Thymus (tissue), 11 donors: ENCODE results near the gene ATRN. TPM values are rescaled to one million over a fixed set of nuclear protein-coding genes. Genes with fewer than 3 reads are reported as not detected.

Experiments
- DNase-seq, 9 donors: peaks; one replicate each; pipeline ENCODE4 v3.0.0-alpha.2; 2013; ENCODE audit warnings: low spot score in 9 of 9, low read depth in 6 of 9, missing footprints in 1 of 9
- H3K27ac ChIP-seq, 2 donors: one replicate each; pipeline ENCODE4 v1.5.1; 2013; ENCODE audit warnings: control low read depth in 1 of 2, low read depth in 1 of 2, low read length in 1 of 2, mild to moderate bottlenecking in 1 of 2, moderate library complexity in 1 of 2
- H3K27me3 ChIP-seq, 2 donors: one replicate each; pipeline ENCODE4 v1.5.1; 2013; ENCODE audit warnings: low read length in 1 of 2; ENCODE audit not compliant: control insufficient read depth in 2 of 2, insufficient read depth in 1 of 2
- H3K36me3 ChIP-seq, 2 donors: one replicate each; pipeline ENCODE4 v1.5.1; 2013; ENCODE audit warnings: low read length in 1 of 2, mild to moderate bottlenecking in 1 of 2, moderate library complexity in 1 of 2; ENCODE audit not compliant: control insufficient read depth in 2 of 2, insufficient read depth in 2 of 2
- H3K4me1 ChIP-seq, 2 donors: one replicate each; pipeline ENCODE4 v1.5.1; 2013; ENCODE audit warnings: low read length in 2 of 2; ENCODE audit not compliant: control insufficient read depth in 2 of 2, insufficient read depth in 2 of 2
- H3K4me3 ChIP-seq, 2 donors: one replicate each; pipeline ENCODE4 v1.5.1; 2013; ENCODE audit warnings: low read length in 2 of 2, control low read depth in 1 of 2, mild to moderate bottlenecking in 1 of 2
- H3K9me3 ChIP-seq, 2 donors: one replicate each; pipeline ENCODE4 v1.5.1; 2013; ENCODE audit warnings: low read length in 1 of 2, mild to moderate bottlenecking in 1 of 2; ENCODE audit not compliant: control insufficient read depth in 2 of 2, insufficient read depth in 1 of 2
- WGBS: extraction: QIAGEN DNeasy Blood & Tissue Kit; methylation state at CpG from one replicate; pipeline ENCODE4 v1.1.7; 2013; 5-methylcytosine and 5-hydroxymethylcytosine counted together
- polyA plus RNA-seq: library from polyadenylated mRNA; stranded (reverse); fragments of 200-250 nt; gene quantifications from one replicate; pipeline ENCODE4 v1.2.3, GENCODE V29; 2013
- total RNA-seq: library from RNA; stranded (reverse); fragments of 120-200 nt; gene quantifications from one replicate; pipeline ENCODE4 v1.2.4, GENCODE V29; 2013
- donor health status: healthy.

The ATRN gene
- total and polyA plus RNA-seq, 2 donors = 4.8 to 7.4 TPM

DNA sequence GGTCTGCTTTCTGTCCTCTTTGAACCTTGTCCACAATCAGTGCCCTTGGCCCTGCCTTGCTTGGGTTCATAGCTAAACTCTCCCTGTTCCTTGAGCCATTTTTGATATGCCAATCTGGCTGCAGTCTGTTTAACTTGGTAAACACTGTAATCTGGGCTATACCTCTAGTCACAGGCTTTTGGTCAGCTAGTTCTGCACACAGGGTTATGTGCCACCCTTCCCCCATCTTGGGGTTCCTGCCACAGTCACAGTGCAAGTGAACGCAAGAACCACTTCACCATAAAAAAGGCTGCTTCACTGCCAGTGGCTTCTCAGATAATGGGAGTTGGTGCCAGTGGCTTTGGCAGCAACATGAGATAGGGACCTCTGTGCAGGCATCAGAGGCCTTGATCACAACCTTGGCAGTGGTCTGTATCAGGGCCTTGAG is 10.9 kb upstream of the ATRN start:
- whole genome bisulfite sequencing = 100% methylated on average over 1 of the region's 1 CpG
- H3K27me3 ChIP-seq = peaks cover 0 to 2% of the 10 kb centered on the region in 2 donors
- no peaks in the 10 kb centered on the region for H3K9me3 ChIP-seq
- H3K36me3 ChIP-seq = no peaks in the 10 kb centered on the region
- no peak for DNase-seq
- no peak overlapping the region for H3K27ac ChIP-seq
- no peak overlapping the region for H3K4me3 ChIP-seq
- no peaks in the 10 kb centered on the region for H3K4me1 ChIP-seq

- Histone ChIP-seq H3K36me3 (no peaks in the 10 kb centered on the region), H3K9me3 (no peaks in the 10 kb centered on the region), H3K4me3 (no peak overlapping the region), H3K4me1 (no peaks in the 10 kb centered on the region), H3K27ac (no peak overlapping the region), H3K27me3 (peaks cover 0 to 5% of the 10 kb centered on the region in 2 donors)
- DNase-seq = no peak
- WGBS = 86% methylated on average over 12 of the region's 12 CpGs
Observed at GRCh38 chr20:3461211-3461771, 9.5 kb upstream of the ATRN start.

GRCh38 chr20:3461911-3462677 is 8.7 kb upstream of the ATRN start:
- H3K36me3 ChIP-seq = no peaks in the 10 kb centered on the region
- 96% methylated on average over 11 of the region's 11 CpGs for WGBS
- H3K4me3 ChIP-seq = no peak overlapping the region
- no peak overlapping the region for H3K27ac ChIP-seq
- peaks cover 0 to 3% of the 10 kb centered on the region in 2 donors for H3K27me3 ChIP-seq
- no peak for DNase-seq
- no peaks in the 10 kb centered on the region for H3K4me1 ChIP-seq
- H3K9me3 ChIP-seq = no peaks in the 10 kb centered on the region

DNA sequence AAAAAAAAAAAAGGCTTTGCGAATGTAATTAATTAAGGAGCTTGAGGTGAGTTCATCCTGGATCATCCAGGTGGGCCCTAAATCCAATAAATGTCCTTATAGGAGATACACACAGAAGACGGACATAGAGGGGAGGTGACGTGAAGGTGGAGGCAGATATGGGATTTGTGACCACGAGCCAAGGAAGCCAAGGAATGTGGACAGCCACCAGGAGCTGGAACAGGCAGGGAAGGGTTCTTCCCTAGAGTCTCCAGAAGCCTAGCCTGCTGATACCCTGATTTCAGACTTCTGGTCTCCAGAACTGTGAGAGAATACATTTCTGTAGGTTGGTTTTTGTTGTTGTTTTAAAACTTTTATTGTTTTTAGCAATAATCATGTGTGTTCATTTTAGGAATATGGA is 6.7 kb upstream of the ATRN start:
- H3K36me3 ChIP-seq = no peaks in the 10 kb centered on the region
- WGBS = 95% methylated on average over 4 of the region's 4 CpGs
- H3K27ac ChIP-seq = no peak overlapping the region
- no peaks in the 10 kb centered on the region for H3K9me3 ChIP-seq
- no peak for DNase-seq
- no peaks in the 10 kb centered on the region for H3K4me1 ChIP-seq
- no peak overlapping the region for H3K4me3 ChIP-seq
- H3K27me3 ChIP-seq = peaks cover 0 to 4% of the 10 kb centered on the region in 2 donors

- Histone ChIP-seq H3K9me3 (no peaks in the 10 kb centered on the region), H3K27ac (no peak overlapping the region), H3K36me3 (no peaks in the 10 kb centered on the region), H3K27me3 (peaks cover 0 to 8% of the 10 kb centered on the region in 2 donors), H3K4me1 (no peaks in the 10 kb centered on the region), H3K4me3 (no peak overlapping the region)
- no peak for DNase-seq
- 35% methylated on average over 1 of the region's 1 CpG for WGBS
Observed at GRCh38 chr20:3465301-3465700, 5.5 kb upstream of the ATRN start.

DNA sequence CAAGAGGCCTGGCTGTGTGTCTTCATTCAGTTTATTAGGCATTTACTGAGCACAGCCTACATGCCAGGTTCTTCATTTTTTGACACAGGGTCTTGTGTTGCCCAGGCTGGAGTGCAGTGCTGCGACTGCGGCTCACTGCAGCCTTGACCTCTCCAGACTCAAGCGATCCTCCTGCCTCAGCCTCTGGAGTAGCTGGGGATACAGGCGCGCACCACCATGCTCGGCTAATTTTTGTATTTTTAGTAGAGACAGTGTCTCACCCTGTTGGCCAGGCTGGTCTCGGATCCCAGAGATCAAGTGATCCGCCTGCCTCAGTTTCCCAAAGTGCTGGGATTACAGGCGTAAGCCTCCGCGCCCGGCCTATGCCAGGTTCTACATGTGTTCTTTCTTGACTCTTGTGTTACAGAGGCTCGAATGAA is 601 bp upstream of the ATRN start:
- Histone ChIP-seq H3K27ac (peak overlapping the region in 1 of 2 donors; percentile 32), H3K4me1 (peaks cover 3 to 13% of the 10 kb centered on the region in 2 donors), H3K4me3 (peak overlapping the region; percentile 75 to 96), H3K36me3 (no peaks in the 10 kb centered on the region), H3K27me3 (peaks cover 0 to 22% of the 10 kb centered on the region in 2 donors), H3K9me3 (no peaks in the 10 kb centered on the region)
- DNase-seq = no peak
- 62% methylated on average over 13 of the region's 13 CpGs for WGBS

DNA sequence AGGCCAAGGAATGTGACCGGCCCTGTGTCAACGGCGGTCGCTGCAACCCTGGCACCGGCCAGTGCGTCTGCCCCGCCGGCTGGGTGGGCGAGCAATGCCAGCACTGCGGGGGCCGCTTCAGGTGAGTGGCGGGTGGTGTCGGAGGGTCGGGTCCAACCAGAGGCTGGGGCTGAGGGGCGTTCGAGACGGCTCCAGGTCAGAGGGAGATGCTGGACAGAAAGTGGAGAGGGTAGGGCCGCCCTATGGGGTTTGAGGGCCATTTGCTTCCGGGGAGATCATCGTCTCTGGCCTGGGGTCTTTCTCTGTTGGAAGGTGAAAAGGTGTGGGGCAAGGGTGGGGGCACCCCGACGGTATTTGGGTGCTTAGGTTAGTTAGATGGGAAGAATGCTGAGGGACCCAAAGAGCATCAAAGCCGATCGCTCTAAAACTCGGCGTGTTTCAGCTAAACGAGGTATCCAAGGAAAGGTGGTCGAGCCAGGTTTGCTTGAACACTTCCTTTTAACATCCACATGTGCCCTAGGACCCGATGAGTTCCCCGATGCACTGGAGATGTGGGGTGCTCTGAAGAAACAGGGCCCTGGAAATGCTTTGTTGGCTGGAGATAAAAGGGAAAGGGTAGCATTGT is 691 bp downstream of the ATRN start:
- Histone ChIP-seq H3K4me1 (peaks cover 3 to 13% of the 10 kb centered on the region in 2 donors), H3K27ac (no peak overlapping the region), H3K9me3 (no peaks in the 10 kb centered on the region), H3K27me3 (peaks cover 0 to 20% of the 10 kb centered on the region in 2 donors), H3K36me3 (no peaks in the 10 kb centered on the region), H3K4me3 (peak overlapping the region; percentile 75 to 96)
- DNase-seq = peak in 1 of 9 donors; percentile 12
- under 1% methylated on average over 30 of the region's 30 CpGs for WGBS

DNA sequence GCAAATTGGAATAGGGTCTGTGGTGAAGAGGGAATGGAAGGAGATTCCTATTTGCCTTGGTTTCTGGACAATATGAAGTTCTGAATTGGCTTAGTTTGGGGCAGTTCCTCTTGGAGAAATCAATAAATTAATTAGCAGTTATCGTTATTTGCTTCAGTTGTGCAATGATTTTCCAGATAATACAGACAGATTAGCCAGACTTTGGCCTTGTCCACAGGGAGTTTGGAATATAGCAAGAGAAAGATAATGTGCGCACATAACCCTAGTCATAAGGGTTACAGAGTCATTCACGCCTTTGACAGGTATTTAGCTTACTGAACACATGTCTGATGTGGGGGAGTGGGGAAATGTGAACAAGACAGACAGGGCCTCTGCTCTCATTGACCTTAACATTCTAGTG is 1.3 kb downstream of the ATRN start:
- DNase-seq = no peak
- H3K27ac ChIP-seq = no peak overlapping the region
- H3K4me1 ChIP-seq = peaks cover 3 to 13% of the 10 kb centered on the region in 2 donors
- no peaks in the 10 kb centered on the region for H3K36me3 ChIP-seq
- H3K4me3 ChIP-seq = peak overlapping the region; percentile 75 to 96
- H3K27me3 ChIP-seq = peaks cover 0 to 20% of the 10 kb centered on the region in 2 donors
- H3K9me3 ChIP-seq = no peaks in the 10 kb centered on the region
- 91% methylated on average over 3 of the region's 3 CpGs for WGBS

DNA sequence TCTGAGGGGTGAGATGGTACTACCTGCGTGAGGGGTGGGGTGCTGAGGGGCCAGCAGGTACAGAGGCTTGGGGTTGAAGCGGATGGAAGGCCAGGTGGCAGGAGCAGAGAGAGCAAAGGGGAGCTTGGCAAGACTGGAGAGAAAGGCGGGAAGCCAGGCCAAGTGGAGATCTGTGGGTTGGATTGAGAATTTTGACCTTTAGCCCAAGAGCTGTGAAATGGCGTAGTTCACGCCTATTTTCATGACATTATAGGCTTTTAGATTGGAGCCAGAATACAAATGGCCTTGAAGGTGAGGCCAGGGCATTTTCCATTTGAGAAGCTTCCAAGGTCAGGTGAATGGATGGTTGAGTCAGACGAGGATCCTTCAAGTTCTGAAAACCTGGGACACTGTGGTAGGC is 2.5 kb downstream of the ATRN start:
- H3K36me3 ChIP-seq = no peaks in the 10 kb centered on the region
- H3K9me3 ChIP-seq = no peaks in the 10 kb centered on the region
- H3K4me3 ChIP-seq = no peak overlapping the region
- DNase-seq = no peak
- peaks cover 0 to 18% of the 10 kb centered on the region in 2 donors for H3K27me3 ChIP-seq
- no peak overlapping the region for H3K27ac ChIP-seq
- peaks cover 3 to 13% of the 10 kb centered on the region in 2 donors for H3K4me1 ChIP-seq
- WGBS = 97% methylated on average over 6 of the region's 6 CpGs
